SKM-1 (cell line): ENCODE results near the gene SLC17A6.

Experiments
- DNase-seq: peaks from one replicate; lab custom pipeline; 2025; ENCODE audit not compliant: unreplicated experiment; lab: John Stamatoyannopoulos, UW

The SLC17A6 gene

DNA sequence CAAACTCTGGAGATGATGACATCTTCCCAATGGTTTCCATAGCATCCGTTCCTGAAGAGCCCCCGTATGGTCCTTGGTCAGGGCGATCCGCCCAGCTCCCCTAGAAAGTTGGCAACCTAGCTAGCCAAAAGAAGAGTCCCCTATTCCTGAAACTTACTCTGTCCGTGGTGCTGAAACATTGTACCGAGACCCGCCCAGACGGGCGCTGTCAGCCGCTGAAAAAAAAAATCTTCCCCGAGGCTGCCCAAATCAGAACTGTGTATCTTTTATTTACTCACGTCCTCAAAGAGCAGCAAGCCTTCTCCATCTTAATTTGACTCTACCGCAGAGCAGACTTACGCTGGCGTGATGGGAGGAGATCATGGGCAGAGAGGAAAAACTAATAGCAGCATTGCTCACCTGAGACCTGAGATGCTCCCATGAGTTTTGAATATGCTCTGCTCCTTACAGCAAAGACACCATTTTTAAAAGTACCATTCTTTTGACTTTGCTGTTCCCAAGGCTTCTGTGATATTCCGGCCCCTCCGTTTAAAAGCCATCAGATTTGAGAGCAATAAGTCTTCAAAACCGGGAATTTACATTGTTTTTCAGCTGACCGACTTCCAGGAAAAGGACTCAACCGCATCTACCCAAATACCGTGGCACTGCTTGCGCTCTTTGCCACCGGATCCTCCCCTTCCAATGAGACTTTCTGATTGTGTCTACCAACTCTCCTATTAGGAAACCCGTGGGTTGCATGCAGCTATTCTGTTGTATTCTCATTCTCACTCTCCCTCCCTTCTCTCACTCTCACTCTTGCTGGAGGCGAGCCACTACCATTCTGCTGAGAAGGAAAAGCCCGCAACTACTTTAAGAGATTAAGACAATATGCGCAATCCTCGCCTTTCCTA lies at the start of gene SLC17A6:
SLC17A6 (plus strand) TSS at position 786 of the 890 bp plus-strand sequence. CDS start 153 bp downstream, outside the sequence.
- no peak for DNase-seq

DNA sequence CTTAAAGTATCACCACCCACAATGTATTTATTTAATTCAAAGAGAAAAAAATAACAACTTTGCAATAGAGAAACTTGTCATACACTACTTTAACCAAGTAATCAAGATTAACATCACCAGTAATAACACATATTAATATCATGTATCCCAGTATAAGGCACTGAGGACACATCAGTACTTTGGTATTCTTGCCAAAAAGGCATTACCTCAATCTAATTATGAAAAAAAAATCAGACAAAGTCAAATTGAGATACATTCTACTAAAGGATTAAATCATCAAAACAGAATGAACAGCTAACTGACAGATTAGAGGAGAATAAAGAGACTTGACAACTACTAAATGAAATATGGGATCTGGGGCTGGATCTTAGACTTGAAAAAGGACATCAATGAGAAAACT lies 35.8 kb upstream of the SLC17A6 start:
- no peak for DNase-seq

DNA sequence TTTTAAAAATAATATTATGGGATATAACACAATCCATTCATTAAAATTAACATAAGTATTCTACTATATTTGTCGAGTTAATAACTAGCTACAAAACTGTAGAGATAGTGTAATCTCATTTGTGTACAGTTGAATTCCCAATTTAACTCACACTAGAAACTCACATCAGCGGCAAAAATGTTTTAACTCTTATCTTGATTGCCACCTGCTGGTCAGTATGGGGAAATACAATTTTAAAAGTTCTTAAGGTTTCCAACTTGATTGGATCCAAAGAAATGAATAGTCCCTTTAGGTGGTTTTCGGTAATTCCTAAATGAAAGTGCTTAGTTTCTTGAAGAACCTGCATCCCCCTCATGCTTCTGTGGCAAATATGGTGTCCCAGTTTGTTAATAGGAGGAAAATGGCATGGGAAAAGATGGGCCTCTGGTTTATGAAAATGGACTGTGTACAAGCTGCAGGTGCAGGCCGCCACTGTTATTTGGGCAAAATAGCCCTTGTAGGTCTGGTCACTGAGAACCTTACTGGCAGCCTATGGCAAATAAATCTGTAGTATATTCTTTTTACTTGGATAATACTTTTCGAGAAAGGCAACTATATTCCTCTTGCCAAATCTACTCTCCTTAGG lies 33.7 kb upstream of the SLC17A6 start:
- DNase-seq = peak; percentile 21

DNA sequence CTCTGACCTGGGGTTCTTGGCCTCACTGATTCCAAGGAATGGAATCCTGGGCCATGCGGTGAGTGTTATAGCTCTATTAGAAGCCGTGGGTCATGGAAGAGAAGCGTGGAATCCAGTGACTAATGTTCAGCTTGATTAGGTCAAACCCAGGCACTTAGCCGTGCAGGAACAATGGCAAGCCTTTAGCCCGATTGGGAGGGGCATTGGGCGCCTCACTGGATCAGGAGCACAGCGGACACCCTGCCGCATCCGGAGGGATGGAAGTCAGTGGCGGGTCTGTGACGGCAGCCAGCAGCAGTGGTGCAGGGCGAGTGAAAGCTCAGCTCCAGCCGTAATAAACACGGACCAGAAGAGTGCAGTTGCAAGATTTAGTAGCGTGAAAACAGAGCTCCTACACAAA lies 20.5 kb upstream of the SLC17A6 start:
- no peak for DNase-seq

DNA sequence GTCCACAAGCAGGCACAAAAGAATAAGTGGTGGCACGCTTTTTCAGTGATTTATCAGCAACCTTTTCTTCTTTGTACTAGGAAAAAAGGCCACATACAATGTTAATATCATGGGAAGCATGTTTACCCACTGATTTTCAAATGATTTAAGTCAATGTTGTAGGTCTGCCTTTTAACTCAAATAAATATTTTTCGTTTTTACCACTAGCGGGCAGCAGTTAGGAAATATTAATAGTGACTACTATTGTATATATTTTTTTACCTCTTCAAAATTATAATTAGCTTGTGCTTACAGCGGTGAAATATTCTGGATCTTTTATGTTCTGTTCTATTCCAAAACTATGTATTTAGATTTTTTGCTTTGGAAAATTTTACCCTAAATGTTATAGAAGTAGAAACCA lies 6.4 kb upstream of the SLC17A6 start:
- DNase-seq = no peak

DNA sequence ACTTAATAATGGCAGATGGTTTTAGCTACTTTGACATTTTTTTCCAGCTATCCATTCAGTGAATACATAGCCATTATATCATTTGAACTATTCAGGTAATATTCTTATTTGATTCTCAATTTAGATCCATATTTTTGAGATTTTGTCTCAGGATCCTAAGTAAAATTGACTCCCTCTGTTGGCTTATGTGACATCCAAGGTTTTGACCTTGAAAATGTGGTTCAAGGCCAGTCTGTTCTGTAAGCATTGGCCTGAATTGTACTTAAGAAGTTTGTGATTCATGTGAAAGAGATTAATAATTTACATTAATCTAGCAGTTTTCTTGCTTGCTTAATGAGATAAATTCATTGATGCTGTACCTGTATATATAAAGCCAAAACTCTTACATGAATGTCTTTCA lies 1.6 kb upstream of the SLC17A6 start:
- DNase-seq = no peak

DNA sequence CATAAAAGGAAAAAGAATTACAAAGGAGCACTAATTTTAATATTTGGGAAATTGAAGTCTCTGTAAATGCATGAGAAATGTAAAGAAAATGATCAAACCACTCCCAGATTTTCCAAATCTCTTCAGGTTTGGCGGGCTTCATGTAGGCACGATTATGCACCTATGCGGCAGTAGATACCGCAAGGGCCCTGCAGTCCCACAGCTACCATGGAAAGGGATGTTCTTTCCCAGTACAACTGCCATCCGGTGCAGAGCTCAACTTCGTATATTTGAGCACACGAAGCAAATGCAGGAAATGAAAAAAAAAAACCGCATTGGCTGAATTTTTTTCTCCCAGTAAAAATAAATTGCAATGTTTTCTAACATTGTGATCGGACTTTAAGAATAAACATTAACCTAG lies 1.4 kb downstream of the SLC17A6 start:
- DNase-seq = no peak

DNA sequence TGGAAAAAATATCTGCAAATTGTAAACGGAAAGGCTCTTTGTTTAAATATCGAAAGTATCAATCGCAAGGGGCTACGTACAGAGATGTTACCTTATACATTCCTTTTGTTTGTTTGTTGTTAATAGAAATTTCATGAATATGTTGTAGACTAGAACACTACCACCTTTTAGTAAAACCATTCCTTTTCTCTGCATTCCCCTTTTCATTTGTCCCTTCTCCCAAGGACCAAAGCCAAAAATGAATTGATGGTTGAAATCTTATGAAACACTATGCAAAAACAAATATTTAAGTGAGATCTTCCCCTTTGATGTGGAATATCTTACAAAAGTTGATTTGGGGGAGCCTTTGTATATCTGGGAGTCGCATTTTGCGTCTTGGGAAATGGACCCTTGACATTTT lies 2.1 kb downstream of the SLC17A6 start:
- no peak for DNase-seq

DNA sequence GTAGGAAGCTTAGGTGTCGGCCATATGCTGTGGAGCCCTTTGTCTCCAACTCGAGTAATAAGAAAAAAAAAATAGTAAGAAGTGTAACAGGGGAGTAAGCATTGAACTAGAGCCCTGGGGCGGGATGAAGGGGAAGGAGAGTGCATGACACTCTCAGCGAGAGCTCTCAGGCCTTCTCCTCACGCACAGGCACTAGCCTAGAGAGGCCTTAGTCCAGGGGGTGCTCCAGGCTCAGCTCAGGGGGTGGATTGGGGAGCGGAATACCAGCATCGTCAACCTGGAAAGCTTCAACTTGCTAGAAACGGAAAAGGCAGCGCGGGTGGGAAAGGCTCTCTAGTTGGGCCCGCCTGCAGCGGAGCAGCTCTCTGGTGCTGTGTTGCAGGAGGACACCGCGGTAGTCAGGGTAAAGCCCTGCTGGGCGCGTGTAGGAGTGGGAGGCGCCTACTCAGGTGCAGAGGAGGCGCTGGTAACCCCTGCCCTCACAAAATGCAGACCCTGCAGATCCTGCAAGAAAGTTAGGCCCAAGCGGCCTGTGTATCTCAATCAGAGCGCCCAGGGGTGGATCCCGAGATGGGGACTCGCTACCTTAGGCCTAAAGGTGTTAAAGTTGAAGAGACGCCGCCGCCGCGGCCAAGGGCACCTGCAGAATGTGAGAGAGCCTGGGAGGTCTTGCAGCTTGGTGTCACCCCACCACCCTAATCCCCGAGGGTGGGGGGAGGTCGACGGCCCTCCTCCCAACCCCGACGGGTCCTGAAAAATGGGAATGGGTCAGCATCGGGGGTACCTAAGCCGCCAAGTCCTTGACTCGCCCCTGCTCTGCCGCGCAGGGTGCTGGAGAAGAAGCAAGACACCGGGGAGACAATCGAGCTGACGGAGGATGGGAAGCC lies 2.8 kb downstream of the SLC17A6 start:
- DNase-seq = no peak

DNA sequence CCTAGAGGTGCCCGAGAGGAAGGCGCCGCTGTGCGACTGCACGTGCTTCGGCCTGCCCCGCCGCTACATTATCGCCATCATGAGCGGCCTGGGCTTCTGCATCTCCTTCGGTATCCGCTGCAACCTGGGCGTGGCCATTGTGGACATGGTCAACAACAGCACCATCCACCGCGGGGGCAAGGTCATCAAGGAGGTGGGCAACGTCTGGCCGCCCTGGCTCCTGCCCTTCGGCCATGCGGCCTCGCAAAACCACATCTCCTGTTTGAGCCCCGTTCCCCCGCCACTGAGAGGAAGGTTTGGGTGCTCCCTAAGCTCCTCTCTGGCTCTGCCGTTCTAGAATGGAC lies 3.4 kb downstream of the SLC17A6 start:
- DNase-seq = no peak

DNA sequence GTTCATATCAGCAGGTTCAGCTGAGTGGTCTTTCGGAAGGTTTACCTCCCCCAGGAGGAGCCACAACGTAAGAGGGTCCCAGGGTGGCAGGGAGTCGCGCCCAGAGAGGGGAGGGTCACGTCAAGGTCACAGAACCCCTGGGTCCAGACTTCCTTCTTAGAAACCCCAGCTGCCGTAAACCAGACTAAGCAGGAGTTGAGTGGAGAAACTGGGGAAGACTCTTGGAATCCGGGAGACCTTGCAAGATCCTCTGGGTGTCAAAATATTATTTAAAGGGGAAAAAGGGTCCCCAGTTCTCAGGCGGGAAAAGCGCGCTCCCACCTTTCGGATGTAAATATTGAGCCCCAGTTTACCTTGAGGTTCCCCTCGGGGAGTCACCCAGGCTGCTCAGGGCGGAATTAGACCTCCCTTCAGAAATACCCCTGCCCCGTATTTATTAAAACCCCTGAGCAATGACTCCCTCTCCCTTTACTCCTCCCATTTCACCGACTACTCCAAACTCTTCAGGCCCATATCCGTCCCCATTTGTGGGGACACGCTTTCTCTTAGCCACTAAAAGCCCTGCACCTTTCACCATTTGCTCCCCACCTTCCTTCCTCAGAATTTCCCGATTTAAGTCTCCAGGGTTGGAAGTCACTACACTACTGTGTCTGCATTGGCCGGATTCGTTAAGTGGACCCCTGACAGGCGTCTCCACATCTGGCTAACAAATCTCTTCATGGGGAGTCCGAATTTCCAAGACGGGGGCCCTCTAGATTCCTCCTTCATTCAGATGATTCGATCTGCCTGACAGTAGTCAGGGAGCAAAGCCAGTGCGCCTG lies 4.2 kb downstream of the SLC17A6 start:
- DNase-seq = no peak

DNA sequence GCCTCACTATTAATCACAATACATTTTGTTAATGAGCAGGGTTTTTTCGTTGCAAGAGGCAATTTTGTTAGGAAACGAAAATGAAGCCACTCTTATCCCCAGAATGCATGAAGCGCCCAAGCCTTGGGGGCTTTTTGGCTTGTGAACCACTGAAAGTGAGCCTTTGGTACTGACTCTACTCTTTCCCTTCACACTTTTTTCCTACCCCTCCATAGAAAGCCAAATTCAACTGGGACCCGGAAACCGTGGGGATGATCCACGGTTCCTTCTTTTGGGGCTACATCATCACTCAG lies 4.8 kb downstream of the SLC17A6 start:
- no peak for DNase-seq

DNA sequence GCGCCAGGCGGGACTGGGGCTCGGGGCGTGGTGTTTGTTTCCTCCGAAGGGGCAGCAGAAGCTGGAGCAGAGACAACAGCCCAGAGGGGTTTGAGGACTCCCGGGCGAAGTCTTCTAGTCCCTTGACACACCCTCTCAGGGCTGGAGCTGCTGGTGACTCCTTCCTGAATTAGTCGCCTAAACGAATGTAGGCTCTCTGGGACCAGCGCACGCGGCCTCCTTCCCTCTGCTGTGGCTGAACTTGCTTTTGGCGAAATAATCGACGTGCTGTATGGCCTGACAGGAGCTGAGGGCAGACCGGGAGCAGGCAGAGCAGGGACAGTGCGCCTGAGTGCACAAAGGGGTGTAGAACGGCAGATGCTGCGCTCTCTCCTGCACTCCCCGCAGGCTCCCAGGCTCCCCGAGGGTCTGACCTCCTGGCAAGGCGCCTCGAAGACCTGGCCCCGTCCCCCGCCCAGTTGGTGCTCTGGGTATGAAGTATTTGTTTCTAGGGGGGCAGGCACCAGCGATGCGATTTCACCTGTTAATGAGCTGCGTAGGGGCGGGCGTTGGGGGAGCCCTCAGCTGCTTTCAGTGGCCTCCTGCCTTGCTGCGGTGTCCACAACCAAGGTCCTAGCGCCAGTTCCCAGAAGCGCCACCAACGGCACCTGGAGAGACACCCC lies 5.3 kb downstream of the SLC17A6 start:
- DNase-seq = no peak

DNA sequence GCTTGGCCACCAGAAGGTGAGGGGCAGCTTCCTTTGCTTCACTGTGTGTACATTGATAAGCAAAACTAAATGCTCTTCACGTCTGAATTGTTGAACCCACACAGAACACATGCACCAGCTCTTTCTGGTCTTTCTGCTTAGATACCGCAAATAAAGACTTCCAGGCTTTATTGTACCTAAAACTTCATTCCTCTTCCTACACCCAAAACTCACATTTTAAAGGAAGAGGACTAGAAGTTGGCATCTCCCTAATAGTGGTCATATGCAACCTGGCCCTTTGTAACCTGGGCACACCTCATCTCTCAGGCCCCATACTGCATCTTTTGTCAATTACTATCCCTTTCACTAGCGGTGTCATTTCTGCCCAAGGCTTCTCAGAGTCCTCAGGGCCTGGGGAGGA lies 5.9 kb downstream of the SLC17A6 start:
- DNase-seq = no peak

DNA sequence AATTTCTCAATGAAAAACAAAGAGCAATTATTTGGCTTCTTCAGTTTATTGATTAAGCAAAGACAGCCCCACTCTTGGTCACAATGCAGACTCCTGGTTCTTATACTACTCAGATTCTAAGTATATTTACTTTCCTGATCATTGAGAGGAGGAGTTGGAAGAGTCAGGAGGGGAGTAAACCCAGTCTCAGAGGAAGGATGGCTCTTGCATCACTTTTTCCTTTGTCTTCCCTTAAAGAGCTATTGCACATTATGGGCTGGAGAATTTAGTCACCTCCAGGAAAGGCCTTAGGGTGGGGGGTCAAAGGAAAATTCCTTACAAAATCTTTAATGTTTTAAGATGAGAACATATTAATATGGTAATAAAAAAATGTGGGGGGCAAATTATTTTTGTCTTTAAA lies 8.1 kb downstream of the SLC17A6 start:
- DNase-seq = no peak

DNA sequence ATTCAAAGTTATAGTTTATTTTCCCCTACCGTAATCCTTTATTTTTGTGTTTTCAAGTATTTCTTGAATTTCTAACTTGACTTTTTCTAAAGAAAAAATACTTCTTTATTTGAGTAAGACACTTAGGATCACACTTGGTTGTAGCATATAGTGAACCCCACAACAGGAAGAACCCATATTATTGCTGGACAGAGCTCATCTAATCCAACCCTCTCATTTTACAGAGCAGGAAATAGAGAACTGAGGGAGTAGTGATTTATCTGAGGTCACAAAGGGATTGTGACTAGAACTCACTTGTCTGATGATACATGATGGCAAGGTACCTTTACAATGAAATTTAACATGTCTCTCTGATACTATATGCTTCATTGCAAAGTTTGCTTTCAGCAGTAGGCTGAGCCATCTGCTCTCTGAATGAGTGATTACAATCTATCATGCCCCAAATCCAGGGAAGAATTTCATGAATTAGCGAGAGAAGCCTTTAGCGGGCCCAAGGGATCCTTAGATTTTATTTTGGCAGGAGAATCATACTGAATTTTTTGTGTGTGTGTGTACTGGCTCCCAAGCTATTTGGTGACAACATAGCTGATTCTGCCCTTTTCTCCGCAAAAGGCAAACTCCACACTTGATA lies 9.8 kb downstream of the SLC17A6 start:
- DNase-seq = no peak

DNA sequence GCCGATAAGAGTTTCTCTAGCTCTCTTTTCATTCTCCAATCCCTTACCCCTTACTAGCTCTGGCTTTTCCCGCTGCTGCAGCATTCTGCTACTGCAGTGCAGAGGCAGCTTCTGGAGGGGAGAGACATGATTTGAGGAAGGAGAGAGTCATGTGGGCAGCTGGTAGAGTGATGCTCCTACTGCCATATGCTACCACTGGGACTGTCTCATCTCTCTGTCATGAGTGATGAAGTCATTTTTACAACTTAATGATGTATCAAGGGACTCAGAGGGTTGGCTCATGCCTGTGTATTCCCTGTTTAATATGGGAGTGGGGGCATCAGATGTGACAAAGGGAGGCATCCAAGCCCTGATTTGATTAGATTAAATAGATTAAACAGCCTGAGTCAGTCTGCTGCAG lies 11.3 kb downstream of the SLC17A6 start:
- no peak for DNase-seq

DNA sequence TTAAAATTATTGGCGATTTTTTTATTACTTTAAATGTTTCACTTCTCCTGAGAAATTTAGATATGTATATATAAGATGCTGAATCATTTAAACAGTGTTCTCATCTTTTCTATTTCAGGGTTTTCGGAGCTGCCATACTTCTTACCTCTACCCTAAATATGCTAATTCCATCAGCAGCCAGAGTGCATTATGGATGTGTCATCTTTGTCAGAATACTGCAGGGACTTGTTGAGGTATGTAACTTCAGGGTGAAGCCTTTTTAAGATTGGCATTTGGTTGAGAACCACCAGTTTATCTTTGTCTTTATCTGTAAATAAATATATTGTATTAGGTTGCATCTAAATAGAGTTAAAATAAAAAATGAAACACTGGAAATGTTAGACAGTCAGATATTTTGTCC lies 21.1 kb downstream of the SLC17A6 start:
- DNase-seq = no peak

DNA sequence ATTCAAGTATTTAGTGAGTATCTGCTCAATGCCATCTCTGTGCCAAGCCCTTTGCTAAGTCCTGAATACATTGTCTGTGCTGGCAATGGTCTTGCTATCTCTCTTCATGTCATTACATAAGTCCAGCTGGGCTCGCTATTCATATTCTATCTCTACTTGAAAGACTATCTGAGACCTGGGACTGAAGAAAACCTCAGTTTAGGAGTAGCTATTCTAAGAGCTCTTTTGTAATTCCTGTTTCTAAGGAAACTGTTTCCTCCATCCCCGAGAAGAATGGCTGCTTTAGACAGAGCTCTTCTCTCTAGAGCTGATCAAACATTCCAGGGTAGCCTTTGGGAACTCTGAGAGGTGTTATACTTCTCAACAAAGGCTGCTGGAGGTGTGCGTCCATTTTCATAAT lies 33.0 kb downstream of the SLC17A6 start:
- DNase-seq = no peak

DNA sequence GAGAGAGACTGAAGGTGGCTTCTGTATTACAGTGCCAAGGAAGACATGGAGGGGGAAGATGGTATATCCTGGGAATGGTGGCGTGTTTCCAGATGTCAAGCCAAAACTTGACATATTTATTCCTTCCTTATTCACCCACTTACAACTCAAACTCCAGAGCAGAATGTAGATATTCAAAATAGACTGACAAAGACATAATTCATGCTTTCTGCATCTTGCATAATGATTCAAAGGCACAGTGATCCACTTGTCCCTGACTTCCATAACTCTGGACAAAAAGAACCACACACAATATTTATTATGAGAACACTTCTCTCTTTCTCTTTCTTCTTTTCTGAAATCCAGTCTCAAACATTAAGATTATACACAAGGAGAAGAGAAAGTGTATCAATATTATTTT lies 48.9 kb downstream of the SLC17A6 start:
- no peak for DNase-seq
